DLD1 (cell line): ENCODE measurements around the gene TECRL.

Experiments
- in situ Hi-C: cut with HindIII; loops from 2 replicates; pipeline ENCODE4 v1.10.0; 2017; ENCODE audit warnings: low sequenced_read_pairs

The TECRL gene

GRCh38 chr4:64330143-64330542 lies 79.1 kb downstream of the TECRL start:
- in situ Hi-C loops: no loop called here

DNA sequence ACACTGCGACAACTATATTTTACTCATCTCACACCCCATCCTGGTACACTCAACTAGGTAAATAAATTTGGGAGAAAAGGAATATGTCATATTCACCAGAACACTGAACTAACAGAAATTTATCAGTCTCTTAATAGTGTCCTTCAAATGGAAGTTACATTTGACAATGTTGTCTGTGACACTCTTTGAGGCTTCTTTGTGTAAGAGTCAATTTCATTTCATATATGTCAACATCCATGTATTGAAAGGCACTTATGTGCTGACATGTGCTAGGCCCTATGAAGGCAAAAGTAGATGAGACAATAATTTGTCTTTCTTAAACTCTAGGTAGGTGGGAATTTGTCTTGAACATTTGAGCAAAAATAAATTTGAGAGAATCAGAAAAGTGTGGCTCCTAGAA lies 82.0 kb downstream of the TECRL start:
- in situ Hi-C loops: no loop called here

DNA sequence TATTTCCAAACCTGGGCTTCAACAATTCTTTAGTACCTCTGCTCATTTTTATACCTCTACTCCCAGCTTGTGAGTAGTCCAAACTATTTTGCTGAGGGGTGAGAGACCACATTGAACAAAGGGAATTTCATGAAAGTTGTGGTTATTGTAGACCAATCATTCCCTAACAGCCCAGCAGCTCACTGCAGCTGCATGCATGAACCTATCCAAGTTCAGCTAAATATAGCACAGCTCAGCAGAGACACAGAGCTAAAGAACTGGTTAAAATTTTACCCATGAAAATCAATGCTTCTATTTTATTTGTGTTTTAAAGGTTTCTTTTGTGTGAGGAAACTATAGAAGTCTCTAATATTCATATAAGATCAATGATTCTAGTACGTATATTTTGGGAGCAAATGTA lies 82.7 kb downstream of the TECRL start:
- in situ Hi-C loops: no loop called here

GRCh38 chr4:64306255-64306565 lies 103.0 kb downstream of the TECRL start:
- in situ Hi-C loops: no loop called here

DNA sequence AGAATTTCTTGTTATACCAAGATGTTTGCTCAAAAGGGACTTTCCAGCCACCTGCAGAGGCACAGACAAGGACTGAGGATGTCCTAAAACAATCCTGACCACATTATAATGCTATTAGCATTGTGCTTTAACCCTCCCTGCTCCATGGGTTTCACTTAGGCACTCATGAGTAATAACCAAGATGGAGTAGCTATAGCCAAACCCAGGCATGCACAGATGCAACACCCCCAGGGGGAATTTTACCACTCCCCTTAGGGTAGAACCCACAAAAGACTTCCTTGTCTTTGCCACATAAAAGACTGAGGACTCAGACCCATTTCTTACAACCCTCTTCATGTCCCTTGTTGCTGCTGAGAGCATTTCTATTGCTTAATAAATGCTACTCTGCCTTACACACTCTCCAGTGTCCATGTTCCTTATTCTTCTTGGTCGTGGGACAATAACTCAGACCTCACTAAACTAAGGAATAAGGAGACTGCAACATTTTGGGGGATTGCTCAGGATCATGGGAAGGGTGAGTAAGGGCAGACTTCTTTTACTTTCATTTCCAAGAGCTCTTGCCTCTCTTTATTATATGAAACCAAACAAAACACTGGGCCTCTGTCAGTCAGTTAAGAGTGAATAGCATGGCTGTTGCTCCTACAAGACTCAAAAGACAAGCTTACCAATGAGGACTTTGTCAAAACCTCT lies 103.5 kb downstream of the TECRL start:
- in situ Hi-C loops: no loop called here

DNA sequence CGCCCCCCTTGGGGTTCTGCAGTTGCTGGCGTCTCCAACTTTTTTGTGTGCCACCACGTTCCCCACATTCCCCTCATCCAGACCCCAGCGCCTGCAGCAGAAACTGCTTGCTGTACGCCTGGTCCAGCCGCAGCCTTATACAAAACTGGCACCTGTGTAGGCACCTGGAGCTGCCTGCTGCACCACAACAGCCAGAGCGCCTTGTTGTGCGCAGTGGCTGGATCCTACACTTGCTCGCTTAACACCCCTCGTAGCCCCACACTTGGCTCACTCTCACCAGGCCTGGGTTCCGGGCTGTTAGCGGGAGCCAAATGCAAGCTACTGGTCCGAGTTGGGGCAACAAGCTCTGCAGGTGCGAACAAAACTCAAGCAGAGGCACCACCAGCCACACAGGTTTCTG lies 136.8 kb downstream of the TECRL start:
- in situ Hi-C loops: no loop called here

GRCh38 chr4:64271601-64272081 lies 137.6 kb downstream of the TECRL start:
- in situ Hi-C loops: no loop called here

DNA sequence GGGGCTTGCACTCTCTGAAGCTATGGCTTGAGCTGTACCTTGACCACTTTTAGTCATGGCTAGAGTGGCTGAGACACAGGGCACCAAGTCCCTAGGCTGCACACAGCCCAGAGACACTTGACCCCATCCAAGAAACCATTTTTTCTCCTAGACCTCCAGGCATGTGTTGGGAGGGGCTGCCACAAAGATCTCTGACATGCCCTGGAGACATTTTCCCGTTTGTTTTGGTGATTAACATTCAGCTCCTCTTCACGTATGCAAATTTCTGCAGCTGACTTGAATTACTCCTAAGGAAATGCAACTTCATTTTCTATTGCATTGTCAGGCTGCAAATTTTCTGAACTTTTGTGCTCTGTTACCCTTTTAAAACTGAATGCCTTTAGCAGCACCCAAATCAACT lies 142.6 kb downstream of the TECRL start:
- in situ Hi-C loops: no loop called here

DNA sequence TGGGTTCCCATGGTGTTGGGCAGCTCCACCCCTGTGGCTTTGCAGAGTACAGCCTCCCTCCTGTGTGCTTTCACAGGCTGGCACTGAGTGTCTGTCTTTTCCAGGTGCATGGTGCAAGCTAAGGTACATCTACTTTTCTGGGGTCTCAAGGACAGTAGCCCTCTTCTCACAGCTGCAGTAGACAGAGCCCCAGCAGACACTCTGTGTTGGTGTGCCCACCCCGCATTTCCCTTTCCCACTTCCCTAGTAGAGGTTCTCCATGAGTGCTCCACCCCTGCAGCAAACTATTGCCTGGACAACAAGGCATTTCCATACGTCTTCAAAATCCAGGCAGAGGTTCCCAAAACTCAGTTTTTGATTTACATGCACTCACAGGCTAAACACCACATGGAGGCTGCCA lies 143.0 kb downstream of the TECRL start:
- in situ Hi-C loops: no loop called here

- in situ Hi-C loops: no loop called here
Measured at GRCh38 chr4:64251781-64252180, 157.5 kb downstream of the TECRL start.

- in situ Hi-C loops: no loop called here
Measured at GRCh38 chr4:64250488-64250887, 158.8 kb downstream of the TECRL start.

- in situ Hi-C loops: no loop called here
Measured at GRCh38 chr4:64250061-64250460, 159.2 kb downstream of the TECRL start.

DNA sequence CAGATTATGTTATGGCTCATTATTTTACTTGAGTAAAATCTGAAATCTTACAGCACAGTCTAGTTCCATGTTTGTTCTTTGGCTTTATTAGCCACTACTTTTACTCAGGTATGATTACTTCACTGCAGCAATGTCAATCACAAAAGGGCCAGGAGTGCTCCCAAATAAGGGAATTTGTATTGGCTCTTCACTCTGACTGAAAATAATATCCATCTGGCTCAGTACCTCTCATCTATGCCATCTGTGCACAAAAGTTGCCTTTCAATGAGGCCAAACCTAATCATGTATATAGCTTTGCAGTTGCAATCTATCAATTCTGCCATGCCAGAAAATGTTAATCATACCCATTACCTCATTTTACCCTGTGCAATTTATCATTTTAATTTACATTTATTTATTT lies 161.1 kb downstream of the TECRL start:
- in situ Hi-C loops: no loop called here

GRCh38 chr4:64230709-64231310 lies 178.4 kb downstream of the TECRL start:
- in situ Hi-C loops: no loop called here
